GM19452 (cell line): ENCODE data around the gene NFKB2.

ENCODE experiments used
- ATAC-seq: cut with Tn5 transposase; IDR thresholded peaks from one replicate; pipeline ENCODE4 v1.9.1; 2021; ENCODE audit not compliant: unreplicated experiment

The NFKB2 gene

GRCh38 chr10:102394079-102394800, 1.3 kb upstream of the NFKB2 start:
- ATAC-seq = peak; percentile 81

- ATAC-seq = peak; percentile 0
Measured at GRCh38 chr10:102394801-102395399, 605 bp upstream of the NFKB2 start.

- ATAC-seq = no peak
Measured at GRCh38 chr10:102396317-102396650, 779 bp downstream of the NFKB2 start.

GRCh38 chr10:102396730-102397151, 1.2 kb downstream of the NFKB2 start:
- ATAC-seq = no peak

GRCh38 chr10:102397222-102398171, 2.0 kb downstream of the NFKB2 start:
- ATAC-seq = no peak

GRCh38 chr10:102398172-102399020, 2.9 kb downstream of the NFKB2 start:
- ATAC-seq = no peak

- ATAC-seq = peak; percentile 45
Measured at GRCh38 chr10:102399217-102400021, 3.9 kb downstream of the NFKB2 start.

GRCh38 chr10:102400076-102400475, 4.6 kb downstream of the NFKB2 start:
- no peak for ATAC-seq

- ATAC-seq = no peak
Measured at GRCh38 chr10:102400598-102401341, 5.3 kb downstream of the NFKB2 start.

GRCh38 chr10:102401342-102401654, 5.8 kb downstream of the NFKB2 start:
- no peak for ATAC-seq

GRCh38 chr10:102401735-102402511, 6.4 kb downstream of the NFKB2 start:
- ATAC-seq = no peak

GRCh38 chr10:102402512-102402896, 7.0 kb downstream of the NFKB2 start:
- no peak for ATAC-seq

- ATAC-seq = no peak
Measured at GRCh38 chr10:102403115-102403514, 7.6 kb downstream of the NFKB2 start.

- no peak for ATAC-seq
Measured at GRCh38 chr10:102404361-102405107, 9.0 kb downstream of the NFKB2 start.

GRCh38 chr10:102405108-102405571, 9.6 kb downstream of the NFKB2 start:
- ATAC-seq = no peak

- ATAC-seq = no peak
Measured at GRCh38 chr10:102405632-102406031, 10.1 kb downstream of the NFKB2 start.

- no peak for ATAC-seq
Measured at GRCh38 chr10:102406815-102407214, 11.3 kb downstream of the NFKB2 start.
